ENCODE results near the gene AOPEP.

AOPEP gene

GRCh38 chr9:95058795-95059386, 332.4 kb downstream of the AOPEP start:
- Histone ChIP-seq H3K4me1 (ENCODE audit: control extremely low read depth in 1 of 4, control insufficient read depth in 4 of 4, insufficient read depth in 4 of 4, low read length in 3 of 4) (peaks cover 16 to 89% (median 47%) of the 10 kb centered on the region in 4 experiments), H3K36me3 (ENCODE audit: control insufficient read depth in 4 of 4, insufficient read depth in 4 of 4, low read length in 3 of 4) (peaks cover 0 to 1% (median 0%) of the 10 kb centered on the region in 4 experiments), H3K4me3 (ENCODE audit: control insufficient read depth in 1 of 7, extremely low read depth in 1 of 7, insufficient read depth in 4 of 7, low read depth in 2 of 7, low read length in 6 of 7) (no peak overlapping the region), H3K27me3 (replicated peaks in 2 of 5; ENCODE audit: control insufficient read depth in 4 of 5, insufficient read depth in 5 of 5, low read length in 4 of 5) (no peaks in the 10 kb centered on the region), H3K9me3 (ENCODE audit: control extremely low read depth in 1 of 5, control insufficient read depth in 4 of 5, insufficient read depth in 2 of 5, low read depth in 1 of 5, low read length in 4 of 5) (no peaks in the 10 kb centered on the region), H3K27ac (ENCODE audit: insufficient read depth in 1 of 2, low read depth in 1 of 2, low read length in 2 of 2, poor library complexity in 1 of 2, severe bottlenecking in 2 of 2) (no peak overlapping the region)
- DNase-seq: no peak
- WGBS (ENCODE audit: insufficient coverage): 93% methylated on average over 6 of the region's 7 CpGs
- CTCF ChIA-PET: no interaction called here
- POLR2A ChIA-PET: no interaction called here

GRCh38 chr9:95060234-95060633, 333.7 kb downstream of the AOPEP start:
- 12% methylated on average over 3 of the region's 5 CpGs for WGBS (ENCODE audit: insufficient coverage)
- Histone ChIP-seq H3K27ac (ENCODE audit: insufficient read depth in 1 of 2, low read depth in 1 of 2, low read length in 2 of 2, poor library complexity in 1 of 2, severe bottlenecking in 2 of 2) (peak overlapping the region; percentile 30 to 51), H3K36me3 (ENCODE audit: control insufficient read depth in 4 of 4, insufficient read depth in 4 of 4, low read length in 3 of 4) (peaks cover 0 to 5% (median 1%) of the 10 kb centered on the region in 4 experiments), H3K4me3 (ENCODE audit: control insufficient read depth in 1 of 7, extremely low read depth in 1 of 7, insufficient read depth in 4 of 7, low read depth in 2 of 7, low read length in 6 of 7) (peak overlapping the region in 1 of 7 experiments; percentile 36), H3K4me1 (ENCODE audit: control extremely low read depth in 1 of 4, control insufficient read depth in 4 of 4, insufficient read depth in 4 of 4, low read length in 3 of 4) (peaks cover 16 to 97% (median 48%) of the 10 kb centered on the region in 4 experiments), H3K27me3 (replicated peaks in 2 of 5; ENCODE audit: control insufficient read depth in 4 of 5, insufficient read depth in 5 of 5, low read length in 4 of 5) (no peaks in the 10 kb centered on the region), H3K9me3 (ENCODE audit: control extremely low read depth in 1 of 5, control insufficient read depth in 4 of 5, insufficient read depth in 2 of 5, low read depth in 1 of 5, low read length in 4 of 5) (no peaks in the 10 kb centered on the region)
- ChIA-PET CTCF (interaction anchor here (1.0 kb wide), 1 partner anchor 11 kb away, joined by 3 read pairs; no protein-coding TSS in a partner anchor), POLR2A (no interaction called here)
- peak in 2 of 3 donors; percentile 33 to 55 for DNase-seq

DNA sequence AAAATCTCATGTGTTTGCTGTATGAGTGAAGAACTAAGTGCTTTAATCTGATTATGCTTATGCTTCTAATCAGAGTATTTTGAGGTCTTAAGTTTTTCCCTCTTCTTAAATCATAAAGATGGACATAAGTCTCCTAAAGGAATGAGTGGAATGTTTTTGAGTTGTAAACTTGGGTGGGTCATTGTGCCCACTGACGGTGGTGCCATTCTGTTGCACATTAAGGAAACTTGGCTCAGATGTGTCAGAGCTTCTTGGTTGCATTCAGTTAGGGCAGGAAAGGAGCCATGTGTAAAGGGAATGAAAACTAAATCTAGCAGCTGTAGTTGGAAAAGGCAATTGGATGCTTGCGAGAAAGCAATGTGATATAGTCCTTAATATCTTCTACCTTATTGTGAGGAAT, 334.4 kb downstream of the AOPEP start:
- ChIA-PET CTCF (interaction anchor here (1.1 to 1.9 kb wide), 4 partner anchors 10 to 61 kb away, joined by 3 to 7 read pairs (median 4); no protein-coding TSS in a partner anchor), POLR2A (interaction anchor here (0.6 kb wide), 1 partner anchor 109 kb away, joined by 3 read pairs; no protein-coding TSS in a partner anchor)
- H3K27ac ChIP-seq (ENCODE audit: insufficient read depth in 1 of 2, low read depth in 1 of 2, low read length in 2 of 2, poor library complexity in 1 of 2, severe bottlenecking in 2 of 2): peak overlapping the region in 1 of 2 experiments; percentile 51
- H3K4me1 ChIP-seq (ENCODE audit: control extremely low read depth in 1 of 4, control insufficient read depth in 4 of 4, insufficient read depth in 4 of 4, low read length in 3 of 4): peaks cover 16 to 95% (median 43%) of the 10 kb centered on the region in 4 experiments
- no peaks in the 10 kb centered on the region for H3K27me3 ChIP-seq (replicated peaks in 2 of 5; ENCODE audit: control insufficient read depth in 4 of 5, insufficient read depth in 5 of 5, low read length in 4 of 5)
- H3K4me3 ChIP-seq (ENCODE audit: control insufficient read depth in 1 of 7, extremely low read depth in 1 of 7, insufficient read depth in 4 of 7, low read depth in 2 of 7, low read length in 6 of 7): no peak overlapping the region
- H3K36me3 ChIP-seq (ENCODE audit: control insufficient read depth in 4 of 4, insufficient read depth in 4 of 4, low read length in 3 of 4): peaks cover 0 to 6% (median 2%) of the 10 kb centered on the region in 4 experiments
- H3K9me3 ChIP-seq (ENCODE audit: control extremely low read depth in 1 of 5, control insufficient read depth in 4 of 5, insufficient read depth in 2 of 5, low read depth in 1 of 5, low read length in 4 of 5): no peaks in the 10 kb centered on the region
- whole genome bisulfite sequencing (ENCODE audit: insufficient coverage): 83% methylated on average over 2 of the region's 2 CpGs
- DNase-seq: no peak

DNA sequence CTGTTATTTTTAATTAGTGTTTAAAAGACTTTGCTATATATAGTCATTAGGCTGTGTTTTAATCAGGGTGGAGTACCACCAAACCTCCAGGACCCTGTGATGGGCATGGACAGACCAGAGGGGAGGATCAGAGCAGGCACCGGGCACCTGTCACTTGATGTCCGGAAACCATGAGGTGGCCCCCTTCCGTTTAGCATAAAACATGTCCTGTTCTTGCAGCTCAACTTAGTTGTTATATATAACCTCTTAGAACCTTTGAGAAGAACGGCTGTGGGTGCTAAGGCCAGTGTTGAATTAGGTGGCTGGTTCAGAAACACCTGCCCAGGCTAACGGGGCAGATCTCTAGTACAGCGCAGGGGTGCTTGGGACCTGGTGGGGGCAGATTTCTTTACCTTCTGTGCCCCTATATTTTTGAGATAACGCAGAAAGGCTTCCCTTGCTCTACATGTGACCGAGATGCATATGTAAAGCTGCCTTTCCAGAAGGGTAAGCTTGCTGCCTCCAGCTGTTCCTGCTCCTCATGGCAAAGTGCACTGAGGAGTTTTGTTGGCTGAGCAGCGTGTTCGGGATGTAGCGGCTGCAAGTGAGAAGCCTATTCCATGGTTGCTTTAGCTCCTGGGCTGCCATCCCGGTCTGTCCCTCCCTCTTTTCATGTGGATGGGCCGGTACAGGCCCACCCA, 335.6 kb downstream of the AOPEP start:
- ChIA-PET CTCF (interaction anchor here (1.1 to 1.9 kb wide), 5 partner anchors 9 to 62 kb away, joined by 3 to 7 read pairs (median 4); no protein-coding TSS in a partner anchor), POLR2A (no interaction called here)
- peak in 2 of 3 donors; percentile 38 to 64 for DNase-seq
- no peaks in the 10 kb centered on the region for H3K9me3 ChIP-seq (ENCODE audit: control extremely low read depth in 1 of 5, control insufficient read depth in 4 of 5, insufficient read depth in 2 of 5, low read depth in 1 of 5, low read length in 4 of 5)
- 49% methylated on average over 12 of the region's 13 CpGs for WGBS (ENCODE audit: insufficient coverage)
- H3K27ac ChIP-seq (ENCODE audit: insufficient read depth in 1 of 2, low read depth in 1 of 2, low read length in 2 of 2, poor library complexity in 1 of 2, severe bottlenecking in 2 of 2): peak overlapping the region in 1 of 2 experiments; percentile 11
- peaks cover 16 to 84% (median 40%) of the 10 kb centered on the region in 4 experiments for H3K4me1 ChIP-seq (ENCODE audit: control extremely low read depth in 1 of 4, control insufficient read depth in 4 of 4, insufficient read depth in 4 of 4, low read length in 3 of 4)
- peak overlapping the region in 1 of 7 experiments; percentile 12 for H3K4me3 ChIP-seq (ENCODE audit: control insufficient read depth in 1 of 7, extremely low read depth in 1 of 7, insufficient read depth in 4 of 7, low read depth in 2 of 7, low read length in 6 of 7)
- H3K36me3 ChIP-seq (ENCODE audit: control insufficient read depth in 4 of 4, insufficient read depth in 4 of 4, low read length in 3 of 4): peaks cover 0 to 8% (median 2%) of the 10 kb centered on the region in 4 experiments
- no peaks in the 10 kb centered on the region for H3K27me3 ChIP-seq (replicated peaks in 2 of 5; ENCODE audit: control insufficient read depth in 4 of 5, insufficient read depth in 5 of 5, low read length in 4 of 5)

DNA sequence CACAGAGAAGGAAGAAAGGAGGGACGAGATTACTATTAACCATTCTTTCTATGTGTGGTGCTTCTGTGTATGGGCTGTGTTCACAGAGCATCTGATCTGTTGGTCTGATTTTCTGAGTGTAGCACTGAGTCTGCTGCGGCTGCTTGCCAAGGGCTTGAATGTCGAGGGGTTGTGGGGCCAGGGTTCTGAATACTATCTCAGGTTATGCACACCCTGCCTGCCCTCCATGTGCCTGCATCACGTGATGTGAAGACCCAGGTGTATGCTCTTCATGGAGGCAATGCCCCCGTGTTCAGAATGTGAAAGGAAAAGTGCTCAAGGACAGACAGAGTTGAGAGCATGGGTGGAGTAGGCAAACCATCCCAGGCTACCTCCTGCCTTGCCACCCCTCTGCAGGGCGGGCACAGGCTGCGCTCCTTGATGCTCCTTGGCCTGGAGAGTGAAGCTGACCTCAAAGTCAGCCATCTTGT, 336.1 kb downstream of the AOPEP start:
- CTCF ChIA-PET: interaction anchor here (1.0 to 1.7 kb wide), 2 partner anchors 10 to 14 kb away, joined by 4 to 6 read pairs; no protein-coding TSS in a partner anchor

GRCh38 chr9:95063300-95063699, 336.8 kb downstream of the AOPEP start:
- Histone ChIP-seq H3K36me3 (ENCODE audit: control insufficient read depth in 4 of 4, insufficient read depth in 4 of 4, low read length in 3 of 4) (peaks cover 0 to 11% (median 4%) of the 10 kb centered on the region in 4 experiments), H3K4me3 (ENCODE audit: control insufficient read depth in 1 of 7, extremely low read depth in 1 of 7, insufficient read depth in 4 of 7, low read depth in 2 of 7, low read length in 6 of 7) (peak overlapping the region in 2 of 7 experiments; percentile 2 to 13), H3K27me3 (replicated peaks in 2 of 5; ENCODE audit: control insufficient read depth in 4 of 5, insufficient read depth in 5 of 5, low read length in 4 of 5) (no peaks in the 10 kb centered on the region), H3K4me1 (ENCODE audit: control extremely low read depth in 1 of 4, control insufficient read depth in 4 of 4, insufficient read depth in 4 of 4, low read length in 3 of 4) (peaks cover 16 to 72% (median 35%) of the 10 kb centered on the region in 4 experiments), H3K9me3 (ENCODE audit: control extremely low read depth in 1 of 5, control insufficient read depth in 4 of 5, insufficient read depth in 2 of 5, low read depth in 1 of 5, low read length in 4 of 5) (no peaks in the 10 kb centered on the region), H3K27ac (ENCODE audit: insufficient read depth in 1 of 2, low read depth in 1 of 2, low read length in 2 of 2, poor library complexity in 1 of 2, severe bottlenecking in 2 of 2) (peak overlapping the region in 1 of 2 experiments; percentile 51)
- CTCF ChIA-PET: interaction anchor here (1.0 to 1.7 kb wide), 2 partner anchors 10 to 14 kb away, joined by 4 to 6 read pairs; no protein-coding TSS in a partner anchor
- DNase-seq: no peak
- WGBS (ENCODE audit: insufficient coverage): 79% methylated on average over 7 of the region's 10 CpGs
- POLR2A ChIA-PET: no interaction called here

More for the DNA sequence above, 336.1 kb downstream of the AOPEP start:
- peaks cover 0 to 11% (median 2%) of the 10 kb centered on the region in 4 experiments for H3K36me3 ChIP-seq (ENCODE audit: control insufficient read depth in 4 of 4, insufficient read depth in 4 of 4, low read length in 3 of 4)
- POLR2A ChIA-PET: no interaction called here
- H3K4me3 ChIP-seq (ENCODE audit: control insufficient read depth in 1 of 7, extremely low read depth in 1 of 7, insufficient read depth in 4 of 7, low read depth in 2 of 7, low read length in 6 of 7): peak overlapping the region in 2 of 7 experiments; percentile 2 to 12
- no peaks in the 10 kb centered on the region for H3K9me3 ChIP-seq (ENCODE audit: control extremely low read depth in 1 of 5, control insufficient read depth in 4 of 5, insufficient read depth in 2 of 5, low read depth in 1 of 5, low read length in 4 of 5)
- peak overlapping the region in 1 of 2 experiments; percentile 51 for H3K27ac ChIP-seq (ENCODE audit: insufficient read depth in 1 of 2, low read depth in 1 of 2, low read length in 2 of 2, poor library complexity in 1 of 2, severe bottlenecking in 2 of 2)
- H3K4me1 ChIP-seq (ENCODE audit: control extremely low read depth in 1 of 4, control insufficient read depth in 4 of 4, insufficient read depth in 4 of 4, low read length in 3 of 4): peaks cover 16 to 79% (median 36%) of the 10 kb centered on the region in 4 experiments
- DNase-seq: no peak
- 84% methylated on average over 6 of the region's 7 CpGs for WGBS (ENCODE audit: insufficient coverage)
- H3K27me3 ChIP-seq (replicated peaks in 2 of 5; ENCODE audit: control insufficient read depth in 4 of 5, insufficient read depth in 5 of 5, low read length in 4 of 5): no peaks in the 10 kb centered on the region
